DND-41 (cell line): Measurements from ENCODE around the gene RHOU.

Experiments used
- CTCF ChIP-seq: IDR thresholded peaks from 2 replicates; pipeline ENCODE4 v1.5.1; 2012; ENCODE audit warnings: borderline replicate concordance, low read length, moderate library complexity, mild to moderate bottlenecking; ENCODE audit not compliant: poor library complexity, severe bottlenecking; ENCODE audit errors: extremely low read depth
- EZH2 ChIP-seq: IDR thresholded peaks from 3 replicates; pipeline ENCODE4 v1.6.1; 2012; ENCODE audit warnings: borderline replicate concordance, low read depth, mild to moderate bottlenecking, moderate library complexity, low read length, inconsistent platforms; ENCODE audit not compliant: severe bottlenecking

GRCh38 chr1:228737601-228738041 is 2.3 kb downstream of the RHOU start:
- TF ChIP-seq CTCF (no peak), EZH2 (no peak)
